Osteocyte (in vitro differentiated cells): ENCODE measurements around the gene CNGA4. TPM values are rescaled to one million over a fixed set of nuclear protein-coding genes. Genes with fewer than 3 reads are reported as not detected.
A peak's percentile ranks its signal among the peaks of the same experiment; 100 is the strongest.

Experiments used
- DNase-seq: peaks from one replicate; pipeline ENCODE4 v3.0.0; 2021; ENCODE audit warnings: mixed read lengths; ENCODE audit not compliant: unreplicated experiment; ENCODE audit errors: extremely low spot score
- H3K27ac Mint-ChIP-seq: one replicate; pipeline ENCODE4 v1.8.0; 2021; ENCODE audit warnings: mild to moderate bottlenecking, mixed read lengths; ENCODE audit not compliant: unreplicated experiment
- H3K27me3 Mint-ChIP-seq: one replicate; pipeline ENCODE4 v1.8.0; 2021; ENCODE audit warnings: mixed read lengths; ENCODE audit not compliant: unreplicated experiment
- H3K36me3 Mint-ChIP-seq: one replicate; pipeline ENCODE4 v1.8.0; 2021; ENCODE audit warnings: mixed read lengths; ENCODE audit not compliant: unreplicated experiment
- H3K4me1 Mint-ChIP-seq: one replicate; pipeline ENCODE4 v1.8.0; 2021; ENCODE audit warnings: mixed read lengths; ENCODE audit not compliant: unreplicated experiment
- H3K4me3 Mint-ChIP-seq: one replicate; pipeline ENCODE4 v1.8.0; 2021; ENCODE audit warnings: mild to moderate bottlenecking, moderate library complexity, mixed read lengths; ENCODE audit not compliant: unreplicated experiment
- H3K9me3 Mint-ChIP-seq: one replicate; pipeline ENCODE4 v1.8.0; 2021; ENCODE audit warnings: mixed read lengths; ENCODE audit not compliant: unreplicated experiment
- total RNA-seq: library from RNA; stranded (reverse); gene quantifications from 2 replicates; pipeline ENCODE4 v1.2.1, GENCODE V29; 2021
- TF ChIP-seq, protein P1 (sequence below): fragments of 200-600 bp; sonication (generic); IDR thresholded peaks from 2 replicates; pipeline ENCODE4 v1.5.0; 2021; ENCODE audit warnings: antibody characterized with exemption, mild to moderate bottlenecking, moderate library complexity

CNGA4 gene
- total RNA-seq, 1 donor from 2014 or later = not detected

- no peak overlapping the region for H3K27ac Mint-ChIP-seq
Observed at GRCh38 chr11:6249770-6250555, 11.1 kb downstream of the CNGA4 start.

DNA sequence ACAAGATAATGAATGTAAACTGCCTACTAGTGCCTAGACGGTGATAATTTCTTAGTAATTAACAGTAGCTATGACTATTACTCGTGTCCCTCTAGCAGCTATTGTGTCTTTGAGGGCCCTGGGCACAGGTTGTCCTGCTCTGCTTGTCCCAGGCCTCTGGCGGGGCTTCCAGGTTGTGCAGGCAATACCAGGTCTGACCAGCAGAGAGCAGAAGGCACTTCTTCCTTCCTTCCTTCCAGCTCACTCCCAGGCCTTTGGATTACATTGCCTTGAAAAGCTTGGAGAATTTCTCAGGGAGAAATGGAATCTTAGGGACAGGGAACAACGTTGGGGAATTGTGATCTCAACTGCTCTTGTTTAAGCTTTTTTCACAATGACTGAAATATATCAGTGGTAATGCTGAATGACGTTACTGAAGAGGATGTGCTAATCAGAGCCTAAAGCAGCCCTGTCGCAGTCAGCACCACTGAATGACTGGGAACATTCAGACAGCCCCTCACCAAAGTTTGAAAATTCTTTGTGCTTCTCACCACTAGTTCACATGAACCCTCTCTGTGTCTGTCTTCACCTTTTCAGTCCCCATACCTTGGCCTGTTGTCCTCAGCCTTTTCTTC is 12.3 kb downstream of the CNGA4 start:
- TF ChIP-seq, protein P1, sequence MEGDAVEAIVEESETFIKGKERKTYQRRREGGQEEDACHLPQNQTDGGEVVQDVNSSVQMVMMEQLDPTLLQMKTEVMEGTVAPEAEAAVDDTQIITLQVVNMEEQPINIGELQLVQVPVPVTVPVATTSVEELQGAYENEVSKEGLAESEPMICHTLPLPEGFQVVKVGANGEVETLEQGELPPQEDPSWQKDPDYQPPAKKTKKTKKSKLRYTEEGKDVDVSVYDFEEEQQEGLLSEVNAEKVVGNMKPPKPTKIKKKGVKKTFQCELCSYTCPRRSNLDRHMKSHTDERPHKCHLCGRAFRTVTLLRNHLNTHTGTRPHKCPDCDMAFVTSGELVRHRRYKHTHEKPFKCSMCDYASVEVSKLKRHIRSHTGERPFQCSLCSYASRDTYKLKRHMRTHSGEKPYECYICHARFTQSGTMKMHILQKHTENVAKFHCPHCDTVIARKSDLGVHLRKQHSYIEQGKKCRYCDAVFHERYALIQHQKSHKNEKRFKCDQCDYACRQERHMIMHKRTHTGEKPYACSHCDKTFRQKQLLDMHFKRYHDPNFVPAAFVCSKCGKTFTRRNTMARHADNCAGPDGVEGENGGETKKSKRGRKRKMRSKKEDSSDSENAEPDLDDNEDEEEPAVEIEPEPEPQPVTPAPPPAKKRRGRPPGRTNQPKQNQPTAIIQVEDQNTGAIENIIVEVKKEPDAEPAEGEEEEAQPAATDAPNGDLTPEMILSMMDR = peak; percentile 88
- H3K27ac Mint-ChIP-seq = no peak overlapping the region
- peaks cover 22% of the 10 kb centered on the region for H3K27me3 Mint-ChIP-seq
- no peak for DNase-seq
- H3K4me1 Mint-ChIP-seq = no peaks in the 10 kb centered on the region
- H3K4me3 Mint-ChIP-seq = no peak overlapping the region
- H3K9me3 Mint-ChIP-seq = no peaks in the 10 kb centered on the region
- no peaks in the 10 kb centered on the region for H3K36me3 Mint-ChIP-seq

More at GRCh38 chr11:6249770-6250555, 11.1 kb downstream of the CNGA4 start:
- Mint-ChIP-seq H3K9me3 (no peaks in the 10 kb centered on the region), H3K27me3 (peaks cover 27% of the 10 kb centered on the region), H3K4me1 (no peaks in the 10 kb centered on the region), H3K36me3 (no peaks in the 10 kb centered on the region), H3K4me3 (no peak overlapping the region)
- TF ChIP-seq, protein P1 = no peak
- DNase-seq = no peak

- Mint-ChIP-seq H3K27me3 (peaks cover 20% of the 10 kb centered on the region), H3K27ac (no peak overlapping the region), H3K36me3 (no peaks in the 10 kb centered on the region), H3K4me3 (no peak overlapping the region), H3K4me1 (no peaks in the 10 kb centered on the region), H3K9me3 (no peaks in the 10 kb centered on the region)
- no peak for DNase-seq
- TF ChIP-seq, protein P1 = no peak
Observed at GRCh38 chr11:6251990-6252473, 13.1 kb downstream of the CNGA4 start.

- no peaks in the 10 kb centered on the region for H3K36me3 Mint-ChIP-seq
- H3K9me3 Mint-ChIP-seq = no peaks in the 10 kb centered on the region
- peaks cover 8% of the 10 kb centered on the region for H3K27me3 Mint-ChIP-seq
- no peak overlapping the region for H3K27ac Mint-ChIP-seq
- TF ChIP-seq, protein P1 = no peak
- no peaks in the 10 kb centered on the region for H3K4me1 Mint-ChIP-seq
- DNase-seq = no peak
- no peak overlapping the region for H3K4me3 Mint-ChIP-seq
Observed at GRCh38 chr11:6253197-6253596, 14.3 kb downstream of the CNGA4 start.

GRCh38 chr11:6258141-6258540 is 19.3 kb downstream of the CNGA4 start:
- Mint-ChIP-seq H3K27me3 (no peaks in the 10 kb centered on the region), H3K9me3 (no peaks in the 10 kb centered on the region), H3K36me3 (no peaks in the 10 kb centered on the region), H3K4me3 (no peak overlapping the region), H3K27ac (no peak overlapping the region), H3K4me1 (peaks cover 10% of the 10 kb centered on the region)
- DNase-seq = no peak
- TF ChIP-seq, protein P1 = no peak
